ENCODE results near the gene CSNK2A2.

The CSNK2A2 gene
- 45.1 to 105 (median 66.6) reads per million in 17 experiments for total RNA-seq

- DNase-seq = peak; percentile 78 to 94 (median 89)
Observed at GRCh38 chr16:58198022-58198683, at the start of gene CSNK2A2. Gene CSNK2A2 (minus strand): TSS chr16:58198106. CDS start chr16:58197736, 370 bp downstream.

GRCh38 chr16:58243528-58244004 lies 45.7 kb upstream of the CSNK2A2 start:
- DNase-seq = no peak

- no peak for DNase-seq
Observed at GRCh38 chr16:58236831-58237230, 38.9 kb upstream of the CSNK2A2 start.

GRCh38 chr16:58236231-58236690 lies 38.4 kb upstream of the CSNK2A2 start:
- DNase-seq = peak; percentile 57 to 80 (median 70)

GRCh38 chr16:58235663-58236062 lies 37.8 kb upstream of the CSNK2A2 start:
- DNase-seq = no peak

GRCh38 chr16:58234831-58235595 lies 37.1 kb upstream of the CSNK2A2 start:
- DNase-seq = no peak

- DNase-seq = no peak
Observed at GRCh38 chr16:58230259-58230658, 32.4 kb upstream of the CSNK2A2 start.

- DNase-seq = no peak
Observed at GRCh38 chr16:58226790-58227189, 28.9 kb upstream of the CSNK2A2 start.

GRCh38 chr16:58225965-58226602 lies 28.2 kb upstream of the CSNK2A2 start:
- DNase-seq = no peak

GRCh38 chr16:58222532-58223316 lies 24.8 kb upstream of the CSNK2A2 start:
- DNase-seq = no peak

- DNase-seq = no peak
Observed at GRCh38 chr16:58219432-58219831, 21.5 kb upstream of the CSNK2A2 start.

GRCh38 chr16:58218786-58219185 lies 20.9 kb upstream of the CSNK2A2 start:
- no peak for DNase-seq

- no peak for DNase-seq
Observed at GRCh38 chr16:58217311-58217925, 19.5 kb upstream of the CSNK2A2 start.

- DNase-seq = no peak
Observed at GRCh38 chr16:58212824-58213655, 15.1 kb upstream of the CSNK2A2 start.

- no peak for DNase-seq
Observed at GRCh38 chr16:58211846-58212245, 13.9 kb upstream of the CSNK2A2 start.

- no peak for DNase-seq
Observed at GRCh38 chr16:58211245-58211644, 13.3 kb upstream of the CSNK2A2 start.

GRCh38 chr16:58205276-58206036 lies 7.5 kb upstream of the CSNK2A2 start:
- DNase-seq = no peak

GRCh38 chr16:58201163-58201562 lies 3.3 kb upstream of the CSNK2A2 start:
- no peak for DNase-seq

- no peak for DNase-seq
Observed at GRCh38 chr16:58200004-58200797, 2.3 kb upstream of the CSNK2A2 start.
